NCI-H2196 (cell line): ENCODE measurements around the gene DNAI2.
A peak's percentile ranks its signal among the peaks of the same experiment; 100 is the strongest.

Source experiments
- DNase-seq: peaks from one replicate; lab custom pipeline; 2025; ENCODE audit not compliant: unreplicated experiment; lab: John Stamatoyannopoulos, UW

Gene DNAI2

GRCh38 chr17:74358697-74359096, 84.7 kb downstream of the DNAI2 start:
- DNase-seq: no peak

GRCh38 chr17:74359916-74360315, 85.9 kb downstream of the DNAI2 start:
- DNase-seq: no peak

GRCh38 chr17:74360899-74361229, 86.8 kb downstream of the DNAI2 start:
- no peak for DNase-seq

GRCh38 chr17:74361230-74362068, 87.4 kb downstream of the DNAI2 start, which contains the start of gene BTBD17:
TSS of gene BTBD17 (minus strand) at chr17:74361868. CDS start at chr17:74361819, 49 bp downstream.
- DNase-seq: peak; percentile 54

GRCh38 chr17:74362069-74362405, 88.0 kb downstream of the DNAI2 start:
- no peak for DNase-seq

- peak; percentile 21 for DNase-seq
Measured at GRCh38 chr17:74362810-74363498, 88.9 kb downstream of the DNAI2 start.
